ENCODE data around the gene NCAPG2.

Gene NCAPG2

GRCh38 chr7:158734861-158735260 is 30.3 kb upstream of the NCAPG2 start:
- no peak for DNase-seq (ENCODE audit: low read depth in 2 of 2)

- DNase-seq (ENCODE audit: low read depth in 2 of 2), result no peak
Measured at GRCh38 chr7:158733775-158734494, 29.3 kb upstream of the NCAPG2 start.

GRCh38 chr7:158733220-158733519 is 28.6 kb upstream of the NCAPG2 start:
- no peak for DNase-seq (ENCODE audit: low read depth in 2 of 2)

- no peak for DNase-seq (ENCODE audit: low read depth in 2 of 2)
Measured at GRCh38 chr7:158732494-158733219, 28.1 kb upstream of the NCAPG2 start.

GRCh38 chr7:158731761-158732160 is 27.2 kb upstream of the NCAPG2 start:
- no peak for DNase-seq (ENCODE audit: low read depth in 2 of 2)

GRCh38 chr7:158730383-158731346 is 26.1 kb upstream of the NCAPG2 start:
- DNase-seq (ENCODE audit: low read depth in 2 of 2), result no peak

- no peak for DNase-seq (ENCODE audit: low read depth in 2 of 2)
Measured at GRCh38 chr7:158729646-158730382, 25.2 kb upstream of the NCAPG2 start.

- DNase-seq (ENCODE audit: low read depth in 2 of 2), result no peak
Measured at GRCh38 chr7:158728911-158729645, 24.5 kb upstream of the NCAPG2 start.

GRCh38 chr7:158727690-158728089 is 23.1 kb upstream of the NCAPG2 start:
- no peak for DNase-seq (ENCODE audit: low read depth in 2 of 2)

- DNase-seq (ENCODE audit: low read depth in 2 of 2), result no peak
Measured at GRCh38 chr7:158726277-158726807, 21.7 kb upstream of the NCAPG2 start.

- no peak for DNase-seq (ENCODE audit: low read depth in 2 of 2)
Measured at GRCh38 chr7:158725506-158725800, 20.8 kb upstream of the NCAPG2 start.

GRCh38 chr7:158724658-158725505 is 20.3 kb upstream of the NCAPG2 start:
- no peak for DNase-seq (ENCODE audit: low read depth in 2 of 2)

GRCh38 chr7:158723714-158724385 is 19.2 kb upstream of the NCAPG2 start:
- no peak for DNase-seq (ENCODE audit: low read depth in 2 of 2)

- DNase-seq (ENCODE audit: low read depth in 2 of 2), result no peak
Measured at GRCh38 chr7:158723266-158723665, 18.7 kb upstream of the NCAPG2 start.

GRCh38 chr7:158722574-158723237 is 18.1 kb upstream of the NCAPG2 start:
- DNase-seq (ENCODE audit: low read depth in 2 of 2), result no peak

- DNase-seq (ENCODE audit: low read depth in 2 of 2), result no peak
Measured at GRCh38 chr7:158720112-158720511, 15.5 kb upstream of the NCAPG2 start.

GRCh38 chr7:158716802-158717201 is 12.2 kb upstream of the NCAPG2 start:
- no peak for DNase-seq (ENCODE audit: low read depth in 2 of 2)

GRCh38 chr7:158710651-158711102 is 6.1 kb upstream of the NCAPG2 start:
- DNase-seq (ENCODE audit: low read depth in 2 of 2), result no peak

- DNase-seq (ENCODE audit: low read depth in 2 of 2), result no peak
Measured at GRCh38 chr7:158707610-158708009, 3.0 kb upstream of the NCAPG2 start.
